CD4-positive, alpha-beta T cell treated with Interleukin-6 for 4 hours (primary cell): ENCODE data around the gene PROM2.

Experiments
- DNase-seq: peaks from one replicate; pipeline ENCODE4 v3.0.0-alpha.2; 2020; ENCODE audit warnings: mixed read lengths

The PROM2 gene

DNA sequence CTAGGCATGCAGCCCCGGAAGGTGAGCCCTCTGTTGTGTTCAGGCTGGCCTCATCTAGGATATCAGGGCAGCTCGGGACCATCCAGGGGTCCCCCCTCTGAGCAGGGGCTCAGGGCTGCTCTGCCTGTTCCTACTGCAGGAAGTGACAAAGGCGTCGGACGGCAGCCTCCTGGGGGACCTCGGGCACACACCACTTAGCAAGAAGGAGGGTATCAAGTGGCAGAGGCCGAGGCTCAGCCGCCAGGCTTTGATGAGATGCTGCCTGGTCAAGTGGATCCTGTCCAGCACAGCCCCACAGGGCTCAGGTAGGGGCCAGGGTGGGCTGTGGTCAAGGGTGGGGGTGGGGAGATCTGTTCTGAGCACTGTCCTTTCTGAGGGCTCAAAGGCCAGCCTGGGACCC, 36.0 kb downstream of the PROM2 start:
- no peak for DNase-seq

DNA sequence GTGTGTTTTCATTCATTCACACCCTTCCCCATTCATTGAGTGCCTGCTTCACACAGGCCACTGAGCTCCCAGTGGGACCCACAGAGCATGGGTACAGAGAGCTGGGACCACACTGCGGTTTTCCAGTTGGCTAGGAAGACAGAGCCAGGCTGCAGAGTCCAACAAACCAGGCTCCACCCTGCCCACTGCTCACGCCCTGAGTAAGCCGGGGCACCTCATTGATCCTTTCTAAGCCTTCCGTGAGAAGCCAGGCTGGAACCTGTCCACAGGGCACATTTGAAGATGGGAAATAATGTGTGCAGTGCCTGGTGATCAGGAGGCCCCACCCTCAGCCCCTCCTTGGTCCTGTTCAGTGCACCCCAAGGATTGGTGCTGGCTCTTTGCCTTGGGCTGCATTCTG, 36.4 kb downstream of the PROM2 start:
- DNase-seq = no peak

DNA sequence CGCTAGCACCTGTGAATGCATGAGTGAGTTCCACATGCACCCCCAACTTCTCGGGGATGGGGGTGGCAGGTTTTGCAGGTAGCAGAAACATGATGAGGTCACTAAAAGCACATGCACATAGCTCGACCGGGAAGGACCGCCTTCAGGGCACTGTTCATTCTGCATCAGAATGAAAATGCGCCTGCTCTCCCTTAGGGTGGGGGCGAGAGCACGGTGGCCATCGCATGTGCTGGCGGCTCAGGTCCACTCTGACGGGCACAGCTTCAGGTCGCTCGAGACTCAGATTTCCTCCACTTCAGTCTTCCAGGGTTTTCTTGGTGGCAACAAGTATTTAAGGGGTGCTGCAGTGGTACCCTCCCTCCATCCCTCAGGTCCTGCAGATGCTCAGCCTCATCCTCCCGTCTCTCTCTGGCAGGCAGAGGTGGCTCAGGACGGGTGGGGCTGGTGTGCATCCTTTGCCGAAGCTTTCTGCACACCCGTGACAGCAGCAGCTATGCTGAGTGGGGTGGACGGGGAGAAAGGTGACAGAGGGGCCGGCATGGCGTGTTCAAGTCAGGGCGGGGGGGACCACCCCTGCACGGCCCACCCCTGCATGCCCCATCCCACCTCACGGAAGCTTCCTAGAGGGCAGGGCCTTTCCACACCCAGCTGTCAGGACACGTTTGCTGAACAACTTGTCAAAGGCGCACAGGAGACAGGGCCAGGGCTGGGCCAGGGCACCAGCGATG, 37.7 kb downstream of the PROM2 start:
- no peak for DNase-seq

DNA sequence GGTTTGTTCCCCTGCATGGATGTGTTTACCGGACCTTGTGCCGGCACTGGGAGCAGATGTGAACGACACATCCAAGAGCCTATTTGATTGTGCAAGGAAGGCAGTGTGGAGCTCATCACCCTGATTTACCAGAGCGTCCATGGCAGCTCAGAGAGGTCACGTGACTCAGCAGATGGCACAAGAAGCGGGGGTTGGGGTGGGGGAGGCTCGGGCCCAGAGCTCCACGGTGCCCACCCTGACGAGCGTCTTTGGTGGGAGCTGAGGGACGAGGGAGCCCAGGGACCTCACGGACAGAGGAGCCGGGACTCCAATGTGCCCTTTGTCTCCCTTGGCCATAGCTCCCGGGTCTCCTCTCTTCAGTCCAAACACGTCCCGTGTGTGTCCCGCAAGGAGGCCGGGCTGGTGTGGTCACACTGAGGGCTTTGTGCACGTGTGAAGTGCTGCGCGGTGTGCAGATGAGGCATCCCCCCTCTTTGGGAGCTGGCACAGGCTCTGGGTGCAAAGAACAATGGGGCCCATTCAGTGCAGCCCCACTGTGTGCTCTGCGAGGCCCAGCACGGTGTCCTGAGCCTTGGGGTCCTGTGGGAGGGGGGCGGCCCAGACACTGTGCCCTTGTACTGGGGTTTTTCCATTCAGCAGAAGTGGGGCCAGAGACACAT, 38.4 kb downstream of the PROM2 start:
- no peak for DNase-seq

DNA sequence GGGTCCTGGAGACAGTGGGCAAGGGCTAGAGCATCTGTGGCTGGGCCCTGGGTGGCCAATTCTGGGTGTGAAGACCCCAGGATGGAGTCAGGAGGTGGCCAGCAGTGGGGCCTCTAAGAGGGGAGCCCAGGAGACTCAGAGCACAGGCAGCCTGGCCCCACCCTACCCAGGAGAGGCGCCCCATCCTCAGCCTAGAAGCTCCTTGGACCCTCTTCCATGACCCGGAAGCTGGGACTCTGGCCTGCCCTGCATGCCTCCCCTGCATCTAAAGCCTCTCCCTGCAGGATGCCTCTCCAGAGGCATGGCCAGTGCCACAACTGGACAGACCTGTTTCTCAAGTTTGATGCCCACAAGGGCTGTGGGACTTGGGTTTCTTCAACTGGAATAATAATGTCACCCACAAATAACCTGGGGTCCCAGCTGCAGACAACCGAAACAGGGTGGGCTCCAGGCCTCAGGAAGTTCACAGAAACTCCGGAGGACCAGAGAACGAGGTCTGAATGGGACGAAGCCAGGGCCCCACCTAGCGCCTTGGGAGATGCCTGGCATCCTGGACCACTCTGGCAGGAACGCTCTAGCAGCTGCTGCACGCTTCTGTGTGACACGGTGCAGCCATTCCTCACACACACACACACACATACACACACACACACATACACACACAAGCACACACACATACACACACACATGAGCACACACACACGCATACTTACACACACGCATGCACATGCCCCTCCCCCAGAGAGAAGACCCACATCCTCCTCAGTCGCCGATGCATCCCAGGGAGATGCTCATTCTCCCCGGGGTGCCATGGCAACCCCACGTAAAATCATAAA, 39.3 kb downstream of the PROM2 start:
- DNase-seq = no peak

DNA sequence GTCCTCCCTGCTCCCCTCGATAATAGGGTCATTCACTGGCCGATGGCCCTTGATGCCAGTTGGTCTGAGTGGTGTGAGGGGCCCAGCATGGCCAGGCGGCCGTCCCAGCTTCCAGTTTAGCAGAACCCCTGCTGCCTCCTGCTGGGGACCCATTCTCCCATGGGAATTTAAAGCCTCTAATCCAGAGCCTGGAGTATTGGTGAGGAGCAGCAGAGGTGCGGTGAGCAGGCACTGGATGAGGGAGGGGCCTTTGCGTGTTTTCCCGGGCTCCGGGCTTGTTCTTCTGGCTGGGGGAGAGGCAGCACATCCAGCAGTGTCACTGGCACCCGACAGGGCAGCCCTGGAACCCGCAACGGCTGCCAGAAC, 40.3 kb downstream of the PROM2 start:
- DNase-seq = no peak

DNA sequence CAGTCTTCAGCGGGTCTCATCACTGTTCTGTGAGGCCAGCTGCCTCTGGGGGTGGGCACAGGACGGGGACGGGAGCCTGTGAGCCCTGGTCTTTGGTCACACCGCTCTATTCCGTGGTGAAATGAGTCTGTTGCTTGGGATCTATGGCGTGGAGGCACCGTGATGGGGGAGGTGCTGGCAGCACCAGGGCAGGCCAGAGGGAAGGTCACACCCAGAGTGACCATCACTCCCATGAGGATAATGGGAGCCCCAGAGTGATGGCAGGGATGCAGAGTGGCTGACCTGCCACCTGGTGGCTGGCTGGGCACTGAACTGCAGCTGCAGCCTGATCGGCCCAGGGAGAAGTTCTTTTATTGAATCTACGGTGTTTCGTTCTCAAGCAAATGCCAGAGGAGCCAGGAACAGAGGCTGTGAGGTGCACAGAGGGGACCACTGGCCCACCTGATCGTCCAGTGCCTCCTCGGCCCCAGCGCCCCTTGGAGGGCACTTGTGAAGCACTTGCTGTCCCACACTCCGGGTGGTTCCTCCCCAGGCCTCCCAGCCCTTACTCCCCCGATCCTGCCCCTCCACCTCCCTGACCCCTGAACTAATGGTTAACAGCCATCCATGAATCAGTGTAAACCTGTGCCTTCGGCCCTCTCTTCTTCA, 40.8 kb downstream of the PROM2 start:
- no peak for DNase-seq

DNA sequence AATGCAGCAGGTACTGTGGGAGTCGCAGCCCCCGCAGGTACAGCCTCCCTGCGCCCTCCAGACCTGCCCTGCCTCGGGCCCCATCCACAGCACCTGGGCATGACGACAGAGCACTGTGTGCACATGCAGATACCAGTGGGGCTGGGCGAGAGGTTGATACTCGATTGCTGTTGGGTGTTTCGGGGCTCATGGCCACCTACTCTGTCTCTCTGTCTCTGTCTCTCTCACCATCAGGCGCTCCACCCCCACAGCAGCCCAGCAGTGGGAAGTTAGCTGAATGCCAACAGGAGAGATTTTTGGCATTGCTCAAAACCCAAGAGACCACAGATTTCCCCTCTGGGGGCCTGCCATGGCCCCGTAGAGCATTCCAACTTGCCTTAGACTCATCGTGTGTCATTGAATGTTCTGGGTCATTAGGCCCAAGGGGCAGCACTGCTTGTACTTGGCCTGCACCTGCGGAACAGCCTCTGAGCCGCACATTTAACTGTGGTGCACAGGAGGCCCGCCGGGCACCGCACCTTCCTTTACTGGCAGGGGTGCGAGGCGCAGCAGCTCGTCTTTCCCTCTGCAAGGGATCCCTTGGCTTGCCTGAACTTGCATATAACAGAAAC, 41.7 kb downstream of the PROM2 start:
- DNase-seq = no peak

DNA sequence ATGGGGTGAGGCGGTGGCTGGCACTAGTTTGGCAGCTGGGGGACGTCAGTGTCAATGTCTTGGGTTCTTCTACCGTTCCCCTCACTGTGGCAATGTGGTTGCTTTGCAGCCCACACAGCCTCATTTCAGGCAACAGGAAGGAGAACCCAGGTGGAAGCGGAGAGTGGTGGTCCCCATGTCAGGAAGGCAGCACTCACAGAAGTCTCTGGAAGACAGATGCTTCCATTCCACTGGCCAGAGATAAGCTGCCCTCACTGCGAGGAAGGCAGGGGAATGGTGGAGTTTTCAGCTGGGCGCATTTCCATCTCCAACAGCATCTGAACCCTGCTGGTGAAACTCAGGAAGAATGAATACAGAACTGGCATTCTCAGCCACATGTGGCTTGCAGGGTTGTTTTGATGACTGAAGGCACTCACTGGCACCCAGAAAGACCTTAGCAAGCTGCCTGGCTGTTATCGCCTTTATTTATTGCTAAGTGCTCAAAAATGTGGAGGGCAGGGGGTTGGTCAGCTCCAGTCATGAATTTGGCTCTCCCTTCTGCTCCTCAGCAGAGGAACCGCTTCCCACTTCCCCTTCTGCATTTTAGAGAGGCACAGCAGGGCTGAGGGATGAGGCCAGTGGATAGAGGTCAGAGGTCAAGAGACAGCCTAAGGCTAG, 42.3 kb downstream of the PROM2 start:
- DNase-seq = no peak

DNA sequence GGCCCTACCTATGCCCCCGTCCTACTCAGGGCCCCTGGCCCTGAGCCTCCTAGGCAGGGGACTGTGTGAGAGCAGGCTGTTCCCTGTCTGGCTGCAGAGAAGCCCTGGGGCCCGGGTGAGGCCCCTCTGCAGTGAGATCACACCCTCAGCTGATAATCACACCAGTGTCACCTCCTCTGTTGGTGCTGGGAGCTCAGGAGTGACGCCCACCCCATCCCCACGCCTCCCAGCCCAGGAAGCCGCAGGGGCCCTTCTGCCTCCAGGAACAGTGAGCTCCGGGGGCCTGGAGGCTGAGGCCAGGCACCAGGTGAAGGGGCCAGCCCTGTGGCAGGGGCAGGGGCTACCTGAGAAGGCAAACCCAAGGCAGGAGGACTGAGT, 42.9 kb downstream of the PROM2 start:
- no peak for DNase-seq

DNA sequence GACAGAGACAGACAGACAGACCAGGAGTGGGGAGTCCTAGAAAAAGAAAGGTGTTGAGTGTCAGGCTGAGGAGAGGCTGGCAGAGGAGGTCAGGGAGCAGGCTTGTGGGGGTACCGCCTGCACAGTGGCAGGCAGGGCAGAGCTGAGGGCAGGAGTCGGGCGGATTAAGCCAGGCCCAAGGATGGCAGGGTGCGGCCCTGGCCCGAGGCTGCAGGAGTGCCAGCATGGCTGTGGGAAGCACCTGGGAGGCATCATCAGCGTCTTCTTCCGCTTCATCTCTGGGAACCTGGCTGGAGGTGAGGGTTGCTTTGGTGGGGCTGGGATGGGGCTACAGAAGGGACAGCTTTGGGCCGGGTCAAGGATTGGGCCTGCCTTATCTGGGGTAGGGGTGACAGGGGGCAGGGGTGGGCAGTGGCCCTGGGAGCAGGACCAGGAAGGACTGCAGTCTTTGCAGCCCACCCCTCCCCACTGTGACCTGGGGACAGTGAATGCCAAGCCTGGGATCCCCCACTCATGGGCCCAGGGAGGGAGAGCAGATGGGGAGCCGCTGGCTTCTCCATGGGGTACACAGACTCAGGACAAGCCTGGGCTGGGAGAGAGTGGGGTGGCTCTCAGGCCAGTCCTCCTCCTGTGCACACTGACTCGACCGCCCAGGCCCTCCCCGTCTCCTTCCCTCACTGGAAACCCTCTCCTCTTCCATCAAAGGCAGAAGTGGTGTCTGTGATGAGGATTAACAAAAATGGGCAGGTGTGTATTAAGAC, 43.6 kb downstream of the PROM2 start:
- DNase-seq = no peak

DNA sequence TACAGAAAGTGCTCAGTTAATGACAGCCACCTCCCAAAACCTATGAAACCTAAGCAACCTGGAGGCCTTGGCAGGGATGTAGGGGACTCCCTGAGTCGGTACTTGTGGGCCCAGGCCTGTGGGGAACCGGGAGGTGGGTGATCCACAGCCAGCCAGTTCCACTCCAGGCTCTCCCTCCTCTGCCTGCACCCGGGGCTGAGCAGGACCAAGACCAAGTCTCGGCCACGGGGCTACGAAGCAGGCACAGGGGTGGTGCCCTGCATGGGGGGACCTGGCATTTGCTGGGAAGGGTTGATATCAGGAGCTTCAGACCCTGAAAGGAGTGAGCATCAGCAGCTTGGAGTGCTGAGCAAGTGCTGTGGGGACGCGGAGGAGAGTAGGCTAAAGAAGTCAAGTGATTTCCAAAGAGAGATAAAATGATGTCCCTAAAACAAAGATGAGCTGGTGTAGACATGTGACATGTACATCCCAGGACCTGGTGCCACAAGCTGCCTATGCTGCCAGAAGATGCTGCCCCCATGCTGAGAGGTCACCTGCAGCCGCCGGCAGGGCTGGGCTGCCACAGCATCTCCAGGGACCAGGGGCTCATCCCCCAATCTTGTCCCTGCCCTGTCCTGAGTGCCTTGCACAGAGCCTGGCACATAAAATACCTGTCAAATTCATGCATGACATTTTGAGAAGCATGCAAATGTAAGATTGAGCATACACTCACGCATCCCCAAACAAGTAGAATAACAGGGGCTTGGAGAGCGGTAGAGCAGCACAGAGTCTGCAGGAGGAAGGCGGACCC, 44.4 kb downstream of the PROM2 start:
- no peak for DNase-seq

DNA sequence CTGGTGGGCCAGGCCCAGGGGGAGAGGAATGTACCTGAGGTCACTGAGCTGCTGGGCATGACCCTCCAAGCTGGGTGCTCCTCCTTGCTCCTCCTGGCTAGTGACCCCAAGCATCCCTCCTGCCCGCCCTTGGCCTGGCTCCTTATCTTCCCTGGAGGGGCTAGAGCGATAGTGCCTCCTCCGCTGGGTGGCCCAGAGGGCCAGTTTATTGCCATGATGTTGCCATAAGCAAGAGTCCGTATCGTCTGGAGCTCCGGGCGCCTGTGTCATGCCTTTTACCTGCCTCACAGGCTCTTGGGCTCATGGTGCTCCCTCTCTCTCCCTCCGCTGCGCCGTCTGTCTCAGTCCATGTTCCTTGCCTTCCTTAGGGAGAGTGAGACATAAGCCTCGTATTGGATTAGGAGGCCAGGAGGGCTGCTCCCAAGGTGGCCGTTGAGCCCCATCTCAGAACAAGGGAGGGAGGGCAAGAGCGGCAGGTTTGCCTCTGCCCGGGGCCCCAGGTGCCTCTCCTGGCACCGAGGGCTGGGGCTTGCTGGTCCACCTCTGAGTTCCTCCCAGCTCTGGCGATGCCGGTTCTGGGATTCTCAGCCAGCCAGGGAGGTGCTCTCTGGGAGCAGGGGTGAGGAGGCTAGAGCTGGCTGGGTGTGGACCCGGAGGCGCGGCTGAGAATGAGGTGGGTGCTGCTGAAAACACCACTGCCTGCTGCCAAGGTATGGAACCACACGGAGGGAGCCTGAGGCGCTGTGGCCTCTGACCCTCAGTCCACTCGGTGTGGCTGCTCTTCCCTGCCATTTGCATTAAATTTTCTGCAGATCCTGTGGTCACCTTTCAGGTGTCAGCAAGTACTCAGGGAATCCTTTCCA, 45.5 kb downstream of the PROM2 start:
- no peak for DNase-seq

DNA sequence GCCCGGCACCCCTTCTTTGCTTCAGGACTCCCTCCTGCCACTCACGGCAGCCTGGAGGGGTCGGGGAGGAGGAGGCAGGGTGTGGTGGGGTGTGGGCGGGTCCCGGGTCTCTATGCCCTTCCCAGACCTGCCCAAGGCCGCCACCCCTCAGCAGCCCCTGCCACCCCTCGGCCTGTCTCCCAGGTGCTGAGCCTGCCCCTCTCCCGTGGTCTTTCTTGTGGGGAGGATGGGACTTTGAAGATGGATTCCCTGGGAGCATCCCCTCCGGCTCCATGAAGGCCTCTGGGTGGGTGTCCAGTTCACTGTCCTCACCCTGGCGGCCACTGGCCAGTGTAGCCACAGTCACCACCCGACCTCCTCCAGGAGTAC, 46.1 kb downstream of the PROM2 start:
- DNase-seq = no peak

DNA sequence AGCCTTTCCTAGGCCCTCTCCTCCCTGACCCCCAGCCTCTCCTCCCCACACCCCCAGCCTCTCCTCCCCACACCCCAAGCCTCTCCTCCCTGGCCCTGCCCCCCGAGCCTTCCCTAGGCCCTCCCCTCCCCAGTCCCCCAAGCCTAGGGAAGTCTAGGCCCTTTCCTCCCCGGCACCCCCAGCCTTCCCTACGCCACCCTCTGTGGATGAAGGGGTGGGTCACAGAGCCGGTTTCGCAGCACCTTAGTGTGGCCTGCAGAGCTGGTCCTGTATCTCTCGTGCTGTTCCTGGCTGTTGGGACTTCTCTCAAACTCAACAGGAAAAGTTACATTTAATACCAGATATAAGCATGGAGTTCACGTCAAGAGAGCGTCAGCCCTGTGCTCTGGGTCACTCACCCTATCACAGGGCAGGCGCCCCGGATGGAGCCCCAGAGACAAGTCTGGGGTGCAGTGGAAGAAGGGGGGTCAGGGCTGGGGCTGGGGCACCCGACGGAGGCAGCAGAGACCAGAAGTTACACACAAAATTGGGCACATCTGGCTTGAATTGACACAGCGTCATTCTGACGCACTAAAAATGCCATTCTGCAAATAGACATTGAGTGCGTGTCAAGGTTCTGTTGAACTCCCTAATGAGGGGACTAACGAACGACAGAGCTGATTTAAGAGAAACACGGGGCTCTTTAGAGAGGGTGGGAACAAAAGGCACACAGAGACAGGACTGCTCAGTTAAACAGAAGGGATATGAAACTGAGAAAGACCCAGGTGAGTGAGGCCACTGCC, 46.9 kb downstream of the PROM2 start:
- DNase-seq = no peak

DNA sequence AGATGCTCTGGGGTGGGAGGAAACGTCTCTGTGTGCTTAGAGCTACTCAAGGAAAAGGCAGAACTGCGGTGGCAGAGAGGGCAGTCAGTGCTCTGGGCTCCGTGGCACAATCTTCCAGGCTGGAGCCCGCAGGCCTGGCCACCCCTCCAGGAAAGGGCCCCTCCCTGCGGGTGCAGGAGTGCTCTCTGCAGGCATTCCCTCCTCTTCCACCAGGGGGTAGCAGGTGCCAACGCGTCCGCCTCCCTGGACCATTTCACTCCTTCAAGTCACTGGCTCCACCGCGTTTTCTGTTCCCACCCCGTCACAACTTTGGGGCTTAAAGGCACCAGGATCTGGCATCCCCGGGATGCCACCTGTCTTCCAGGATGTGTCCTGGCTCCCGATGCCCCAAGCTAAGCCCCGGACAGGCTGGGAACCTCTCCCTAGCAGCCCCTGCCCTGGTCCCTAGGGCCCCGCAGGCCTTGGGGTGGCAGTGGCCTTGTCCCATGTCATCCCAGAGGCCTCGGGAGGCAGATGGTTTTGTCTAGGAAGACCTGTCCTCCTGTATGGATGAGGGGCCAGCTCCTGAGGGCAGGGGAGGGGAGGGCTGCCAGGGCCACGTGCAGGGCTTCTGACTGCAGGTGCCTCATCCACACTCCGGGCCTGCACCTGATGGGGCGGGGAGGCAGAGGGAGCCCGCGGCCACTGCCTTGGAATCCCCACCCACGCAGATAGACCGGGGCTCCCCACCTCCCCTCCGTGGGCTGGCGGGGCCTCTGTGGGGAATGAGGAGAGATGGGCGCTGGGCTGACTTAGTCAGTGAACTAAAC, 49.3 kb downstream of the PROM2 start:
- no peak for DNase-seq

DNA sequence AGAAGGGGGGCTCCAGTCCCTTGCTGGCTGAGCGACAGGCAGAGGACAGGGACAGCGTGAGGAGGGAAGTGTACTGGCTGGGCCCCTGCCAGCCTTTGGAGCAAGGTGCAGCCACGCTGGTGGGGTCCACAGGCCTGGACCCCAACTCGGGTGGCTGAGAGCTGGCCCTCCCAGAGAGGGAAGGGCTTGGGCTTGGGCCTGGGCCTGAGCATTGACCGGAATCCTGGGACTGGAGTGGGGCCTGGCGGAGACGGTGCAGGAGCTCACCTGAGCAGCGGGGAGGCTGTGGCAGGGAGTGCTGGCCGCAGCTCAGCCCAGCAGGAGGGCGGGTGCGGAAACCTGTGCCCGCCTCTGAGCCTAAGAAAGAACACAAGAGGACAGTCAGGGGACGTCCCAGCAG, 50.8 kb downstream of the PROM2 start:
- DNase-seq = no peak
